SK-N-SH treated with all-trans-retinoic acid at 6 μM for 48 hours (cell line): ENCODE data around the gene RBFOX1.

Experiments
- ATAC-seq: fragments of 200-7000 bp; cut with Tn5 transposase; 3 replicates; pipeline ENCODE4 v1.9.1; 2020; ENCODE audit warnings: mild to moderate bottlenecking, moderate library complexity
- ARNTL ChIP-seq: fragments of 450-650 bp; formaldehyde crosslinking; IDR thresholded peaks from 2 replicates; pipeline ENCODE4 v1.5.0; 2020; ENCODE audit warnings: low read depth, mild to moderate bottlenecking, moderate library complexity, borderline replicate concordance
- BACH2 ChIP-seq: fragments of 250-450 bp; sonication (Bioruptor Pico); IDR thresholded peaks from 2 replicates; pipeline ENCODE4 v1.9.0; 2021; ENCODE audit warnings: mild to moderate bottlenecking, borderline replicate concordance
- CSDC2 ChIP-seq: fragments of 250-450 bp; sonication (Bioruptor Pico); IDR thresholded peaks from 2 replicates; pipeline ENCODE4 v1.5.0; 2020; ENCODE audit warnings: mild to moderate bottlenecking, moderate library complexity
- ESRRG ChIP-seq: fragments of 250-450 bp; sonication (Bioruptor Pico); IDR thresholded peaks from 2 replicates; pipeline ENCODE4 v1.6.1; 2021; ENCODE audit warnings: mild to moderate bottlenecking
- GLIS3 ChIP-seq: fragments of 250-450 bp; sonication (Bioruptor Pico); IDR thresholded peaks from 2 replicates; pipeline ENCODE4 v1.5.0; 2020; ENCODE audit warnings: mild to moderate bottlenecking, moderate library complexity
- ISL1 ChIP-seq: fragments of 250-450 bp; sonication (Bioruptor Pico); IDR thresholded peaks from 2 replicates; pipeline ENCODE4 v2.1.2; 2022; ENCODE audit warnings: mild to moderate bottlenecking, moderate library complexity
- OSR1 ChIP-seq: fragments of 250-450 bp; sonication (Bioruptor Pico); IDR thresholded peaks from 2 replicates; pipeline ENCODE4 v1.8.0; 2022; ENCODE audit warnings: moderate library complexity, mild to moderate bottlenecking, inconsistent platforms
- PPARA ChIP-seq: fragments of 250-450 bp; sonication (Bioruptor Pico); IDR thresholded peaks from 2 replicates; pipeline ENCODE4 v1.5.0; 2020; ENCODE audit warnings: mild to moderate bottlenecking, borderline replicate concordance
- SNAI2 ChIP-seq: fragments of 250-450 bp; sonication (Bioruptor Pico); IDR thresholded peaks from 2 replicates; pipeline ENCODE4 v1.5.0; 2020; ENCODE audit warnings: mild to moderate bottlenecking, moderate library complexity
- TCF4 ChIP-seq: fragments of 250-450 bp; sonication (Bioruptor Pico); IDR thresholded peaks from 2 replicates; pipeline ENCODE4 v1.8.0; 2021; ENCODE audit warnings: mild to moderate bottlenecking, moderate library complexity, borderline replicate concordance
- TOX ChIP-seq: fragments of 250-450 bp; sonication (Bioruptor Pico); IDR thresholded peaks from 2 replicates; pipeline ENCODE4 v1.8.0; 2021; ENCODE audit warnings: mild to moderate bottlenecking, moderate library complexity, borderline replicate concordance
- ZC3H10 ChIP-seq: fragments of 250-450 bp; sonication (Bioruptor Pico); IDR thresholded peaks from 2 replicates; pipeline ENCODE4 v1.5.1; 2021; ENCODE audit warnings: mild to moderate bottlenecking, moderate library complexity
- ZFP3 ChIP-seq: fragments of 250-450 bp; sonication (Bioruptor Pico); IDR thresholded peaks from 2 replicates; pipeline ENCODE4 v1.5.0; 2020; ENCODE audit warnings: mild to moderate bottlenecking, moderate library complexity
- ZFP30 ChIP-seq: fragments of 450-650 bp; formaldehyde crosslinking; IDR thresholded peaks from 2 replicates; pipeline ENCODE4 v1.5.0; 2022; ENCODE audit warnings: mild to moderate bottlenecking, moderate library complexity
- ZNF70 ChIP-seq: fragments of 450-650 bp; formaldehyde crosslinking; IDR thresholded peaks from 2 replicates; pipeline ENCODE4 v1.5.0; 2020; ENCODE audit warnings: mild to moderate bottlenecking, moderate library complexity
- TF ChIP-seq, protein P1 (sequence below): fragments of 250-450 bp; sonication (Bioruptor Pico); IDR thresholded peaks from 2 replicates; pipeline ENCODE4 v1.8.0; 2021; ENCODE audit warnings: low read depth, mild to moderate bottlenecking, moderate library complexity, borderline replicate concordance
- TF ChIP-seq, protein P2 (sequence below): fragments of 250-450 bp; sonication (Bioruptor Pico); IDR thresholded peaks from 2 replicates; pipeline ENCODE4 v1.8.0; 2020; ENCODE audit warnings: mild to moderate bottlenecking, moderate library complexity, borderline replicate concordance
- TF ChIP-seq, protein P3 (sequence below): fragments of 250-450 bp; sonication (Bioruptor Pico); IDR thresholded peaks from 2 replicates; pipeline ENCODE4 v1.5.1; 2021; ENCODE audit warnings: mild to moderate bottlenecking, moderate library complexity

Gene RBFOX1

DNA sequence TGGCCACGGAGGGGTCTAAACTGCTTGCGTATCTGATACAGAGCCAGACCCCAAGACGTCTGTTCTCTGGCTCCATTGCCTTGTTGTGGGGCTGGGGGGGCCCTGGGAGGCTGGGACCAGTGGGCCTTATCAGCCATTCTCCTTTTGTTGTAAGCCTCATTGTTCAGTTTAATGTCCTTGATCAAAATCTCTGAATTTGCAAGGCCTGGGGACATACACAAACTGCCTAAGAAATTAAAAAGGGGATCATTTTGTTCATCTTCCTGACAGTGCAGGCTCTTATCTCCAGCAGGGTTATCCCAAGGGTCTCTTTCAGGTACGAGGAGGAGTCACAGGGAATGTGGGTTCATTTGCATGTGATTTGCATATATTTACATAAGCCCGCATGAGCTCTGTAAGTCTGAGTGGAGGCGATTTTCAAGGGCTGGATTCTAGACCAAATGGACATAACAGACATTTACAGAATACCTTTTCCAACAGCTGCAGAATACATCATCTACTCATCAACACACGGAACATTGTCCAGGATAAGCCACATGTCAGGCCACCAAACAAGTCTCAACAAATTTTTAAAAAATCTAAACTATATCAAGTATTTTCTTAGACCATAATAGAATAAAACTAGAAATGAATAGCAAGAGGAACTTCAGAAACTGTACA lies 269.8 kb downstream of the RBFOX1 start (continued):
- TF ChIP-seq, protein P1, sequence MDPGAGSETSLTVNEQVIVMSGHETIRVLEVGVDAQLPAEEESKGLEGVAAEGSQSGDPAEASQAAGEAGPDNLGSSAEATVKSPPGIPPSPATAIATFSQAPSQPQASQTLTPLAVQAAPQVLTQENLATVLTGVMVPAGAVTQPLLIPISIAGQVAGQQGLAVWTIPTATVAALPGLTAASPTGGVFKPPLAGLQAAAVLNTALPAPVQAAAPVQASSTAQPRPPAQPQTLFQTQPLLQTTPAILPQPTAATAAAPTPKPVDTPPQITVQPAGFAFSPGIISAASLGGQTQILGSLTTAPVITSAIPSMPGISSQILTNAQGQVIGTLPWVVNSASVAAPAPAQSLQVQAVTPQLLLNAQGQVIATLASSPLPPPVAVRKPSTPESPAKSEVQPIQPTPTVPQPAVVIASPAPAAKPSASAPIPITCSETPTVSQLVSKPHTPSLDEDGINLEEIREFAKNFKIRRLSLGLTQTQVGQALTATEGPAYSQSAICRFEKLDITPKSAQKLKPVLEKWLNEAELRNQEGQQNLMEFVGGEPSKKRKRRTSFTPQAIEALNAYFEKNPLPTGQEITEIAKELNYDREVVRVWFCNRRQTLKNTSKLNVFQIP (CRISPR knock-in tag), result no peak

DNA sequence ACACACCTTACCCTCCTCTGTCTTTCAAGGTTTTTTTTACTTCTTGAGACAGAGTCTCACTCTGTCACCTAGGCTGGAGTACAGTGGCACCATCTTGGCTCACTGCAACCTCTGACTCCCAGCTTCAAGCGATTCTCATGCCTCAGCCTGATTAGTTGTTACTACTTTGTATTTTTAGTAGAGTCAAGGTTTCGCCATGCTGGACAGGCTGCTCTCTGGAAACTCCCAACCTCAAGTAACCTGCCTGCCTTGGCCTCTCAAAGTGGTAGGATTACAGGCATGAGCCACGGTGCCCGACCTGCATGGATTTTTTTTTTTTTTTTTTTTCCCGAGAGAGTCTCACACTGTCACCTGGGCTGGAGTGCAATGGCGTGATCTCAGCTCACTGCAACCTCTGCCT lies 273.2 kb downstream of the RBFOX1 start:
- ATAC-seq, result no peak

DNA sequence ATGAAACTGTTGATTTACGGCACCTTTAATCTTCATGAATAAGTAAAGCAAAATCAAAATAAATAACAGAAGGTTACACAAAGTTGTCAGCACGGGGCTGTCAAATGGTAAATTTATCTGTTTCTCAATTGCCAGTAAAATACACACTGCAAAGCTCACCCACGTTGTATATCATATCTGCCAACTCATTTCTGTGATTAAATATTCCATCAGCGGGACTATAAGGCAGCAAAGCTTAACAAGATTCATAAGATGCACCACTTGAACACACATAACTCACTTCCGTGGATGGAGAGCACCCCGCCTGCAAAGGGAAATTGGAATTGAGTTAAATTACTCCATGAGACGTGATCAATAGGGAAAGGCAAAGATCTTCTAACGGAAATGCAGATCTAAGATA lies 280.0 kb downstream of the RBFOX1 start:
- no peak for ATAC-seq
- TF ChIP-seq ISL1 (CRISPR knock-in tag) (no peak), ZNF70 (CRISPR knock-in tag) (no peak), ARNTL (CRISPR knock-in tag) (no peak)
- TF ChIP-seq, protein P2, sequence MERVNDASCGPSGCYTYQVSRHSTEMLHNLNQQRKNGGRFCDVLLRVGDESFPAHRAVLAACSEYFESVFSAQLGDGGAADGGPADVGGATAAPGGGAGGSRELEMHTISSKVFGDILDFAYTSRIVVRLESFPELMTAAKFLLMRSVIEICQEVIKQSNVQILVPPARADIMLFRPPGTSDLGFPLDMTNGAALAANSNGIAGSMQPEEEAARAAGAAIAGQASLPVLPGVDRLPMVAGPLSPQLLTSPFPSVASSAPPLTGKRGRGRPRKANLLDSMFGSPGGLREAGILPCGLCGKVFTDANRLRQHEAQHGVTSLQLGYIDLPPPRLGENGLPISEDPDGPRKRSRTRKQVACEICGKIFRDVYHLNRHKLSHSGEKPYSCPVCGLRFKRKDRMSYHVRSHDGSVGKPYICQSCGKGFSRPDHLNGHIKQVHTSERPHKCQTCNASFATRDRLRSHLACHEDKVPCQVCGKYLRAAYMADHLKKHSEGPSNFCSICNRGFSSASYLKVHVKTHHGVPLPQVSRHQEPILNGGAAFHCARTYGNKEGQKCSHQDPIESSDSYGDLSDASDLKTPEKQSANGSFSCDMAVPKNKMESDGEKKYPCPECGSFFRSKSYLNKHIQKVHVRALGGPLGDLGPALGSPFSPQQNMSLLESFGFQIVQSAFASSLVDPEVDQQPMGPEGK (CRISPR knock-in tag), result no peak
- TF ChIP-seq, all 23 proteins: peak for 0

More for the DNA sequence above, 273.2 kb downstream of the RBFOX1 start:
- TF ChIP-seq, protein P3, sequence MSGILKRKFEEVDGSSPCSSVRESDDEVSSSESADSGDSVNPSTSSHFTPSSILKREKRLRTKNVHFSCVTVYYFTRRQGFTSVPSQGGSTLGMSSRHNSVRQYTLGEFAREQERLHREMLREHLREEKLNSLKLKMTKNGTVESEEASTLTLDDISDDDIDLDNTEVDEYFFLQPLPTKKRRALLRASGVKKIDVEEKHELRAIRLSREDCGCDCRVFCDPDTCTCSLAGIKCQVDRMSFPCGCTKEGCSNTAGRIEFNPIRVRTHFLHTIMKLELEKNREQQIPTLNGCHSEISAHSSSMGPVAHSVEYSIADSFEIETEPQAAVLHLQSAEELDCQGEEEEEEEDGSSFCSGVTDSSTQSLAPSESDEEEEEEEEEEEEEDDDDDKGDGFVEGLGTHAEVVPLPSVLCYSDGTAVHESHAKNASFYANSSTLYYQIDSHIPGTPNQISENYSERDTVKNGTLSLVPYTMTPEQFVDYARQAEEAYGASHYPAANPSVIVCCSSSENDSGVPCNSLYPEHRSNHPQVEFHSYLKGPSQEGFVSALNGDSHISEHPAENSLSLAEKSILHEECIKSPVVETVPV (CRISPR knock-in tag), result no peak
- no peak for TF ChIP-seq CSDC2 (CRISPR knock-in tag)
- no peak for TF ChIP-seq GLIS3 (CRISPR knock-in tag)

- no peak for ATAC-seq
Observed at GRCh38 chr16:7613518-7613917, 280.9 kb downstream of the RBFOX1 start.

DNA sequence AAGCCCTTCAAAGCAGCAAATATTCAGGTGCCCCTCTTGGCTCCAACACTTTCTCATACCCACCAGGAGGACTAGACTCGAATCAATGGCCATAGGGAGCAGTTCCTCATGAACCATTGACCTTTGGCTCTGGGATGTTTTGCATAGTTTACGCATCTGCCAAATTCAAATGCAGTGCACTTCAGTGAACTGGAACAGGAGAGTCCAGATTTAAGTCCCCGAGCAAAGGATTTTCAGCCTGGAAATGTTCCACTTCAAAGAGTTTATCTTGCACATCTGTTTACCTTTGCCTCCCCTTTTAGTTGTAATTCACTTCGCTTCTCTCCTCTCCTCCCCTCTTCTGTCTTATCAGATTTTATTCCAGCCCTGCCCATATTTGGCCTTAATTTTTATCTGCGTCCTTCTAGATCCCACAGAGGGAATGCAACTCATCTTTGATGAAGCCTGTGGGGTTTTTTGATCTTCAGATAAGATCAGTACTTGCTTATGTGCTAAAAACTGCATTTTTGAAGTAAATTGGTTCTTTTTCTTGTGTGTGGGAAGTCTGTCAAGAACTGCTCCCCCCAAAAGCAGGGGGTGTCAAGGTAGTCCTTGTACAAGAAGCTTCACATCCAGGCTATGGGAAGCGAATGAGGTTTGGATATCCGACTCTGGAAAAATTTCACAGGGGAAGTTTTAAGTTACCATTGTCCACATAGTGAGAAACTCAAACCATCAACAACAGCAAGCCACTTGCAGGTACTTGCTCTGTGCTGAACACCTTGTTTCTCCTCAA lies 281.6 kb downstream of the RBFOX1 start:
- TF ChIP-seq ARNTL (CRISPR knock-in tag) (no peak), SNAI2 (CRISPR knock-in tag) (no peak), OSR1 (CRISPR knock-in tag) (no peak), BACH2 (CRISPR knock-in tag) (no peak), TOX (no peak), PPARA (no peak), ESRRG (CRISPR knock-in tag) (no peak)
- TF ChIP-seq, protein P2 (CRISPR knock-in tag), result no peak

More at GRCh38 chr16:7613518-7613917, 280.9 kb downstream of the RBFOX1 start:
- TF ChIP-seq OSR1 (CRISPR knock-in tag), result no peak

DNA sequence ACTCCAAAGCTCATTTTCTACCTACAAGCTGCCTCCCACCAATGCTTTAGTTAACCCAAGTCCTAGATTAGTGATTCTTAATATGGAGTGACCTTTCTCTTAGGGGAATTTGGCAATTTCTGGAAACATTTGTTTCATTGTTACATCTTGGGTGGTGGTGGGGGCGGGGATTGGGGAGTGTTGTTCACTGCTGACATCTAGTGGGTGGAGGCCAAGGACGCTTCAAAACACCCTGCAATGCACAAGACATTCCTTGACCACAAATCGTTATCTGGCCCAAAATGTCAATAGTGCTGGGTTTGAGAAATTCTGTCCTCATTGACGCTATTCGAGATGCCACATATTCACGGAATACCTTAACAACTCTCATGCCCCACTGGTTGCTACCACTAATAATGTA lies 282.9 kb downstream of the RBFOX1 start:
- ATAC-seq, result no peak
- TF ChIP-seq ZFP30 (CRISPR knock-in tag) (no peak), PPARA (no peak), ESRRG (CRISPR knock-in tag) (no peak), BACH2 (CRISPR knock-in tag) (no peak), ISL1 (CRISPR knock-in tag) (no peak), GLIS3 (CRISPR knock-in tag) (no peak), SNAI2 (CRISPR knock-in tag) (no peak), ZFP3 (CRISPR knock-in tag) (no peak), ZC3H10 (CRISPR knock-in tag) (no peak), TCF4 (CRISPR knock-in tag) (no peak)
- TF ChIP-seq, protein P3 (CRISPR knock-in tag), result no peak
- TF ChIP-seq, protein P2 (CRISPR knock-in tag), result no peak
- TF ChIP-seq, all 23 proteins: peak for 0

More for the DNA sequence above, 281.6 kb downstream of the RBFOX1 start:
- ATAC-seq, result no peak
